ENCODE measurements around the gene BICRAL. TPM values are rescaled to one million over a fixed set of nuclear protein-coding genes. Genes with fewer than 3 reads are reported as not detected.

BICRAL gene
- total and polyA plus RNA-seq, 2 of the 4 experiments (the other 2 are of a cell fraction), result 4.0 to 6.1 TPM

DNA sequence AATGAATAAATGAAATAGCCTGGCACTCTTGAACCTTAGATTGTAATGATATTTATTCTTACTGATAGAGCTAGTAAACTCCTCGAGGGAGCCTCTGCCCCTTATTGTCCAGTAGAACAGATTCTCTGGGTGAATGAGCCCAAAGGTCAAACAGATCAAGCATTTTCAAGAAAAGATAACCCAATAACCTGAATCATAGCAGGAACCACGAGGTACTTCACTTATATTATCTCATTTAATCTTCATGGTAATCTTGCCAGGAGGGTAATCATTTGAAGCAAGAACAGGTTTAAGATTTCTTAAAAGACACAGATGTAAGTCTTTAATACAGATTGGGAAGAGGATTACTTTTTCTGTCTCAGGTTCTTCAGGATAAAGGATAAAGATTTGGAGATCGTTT lies 18.9 kb upstream of the BICRAL start:
- ChIA-PET POLR2A (ENCODE audit: unreplicated experiment) (interaction anchor here (0.6 kb wide), 1 partner anchor 14 kb away, joined by 8 read pairs; no protein-coding TSS in a partner anchor), CTCF (no interaction called here)
- dilution Hi-C loops (cut with HindIII; ENCODE audit: low sequenced_read_pairs, unreplicated experiment), result no loop called here
- Histone ChIP-seq H3K79me1 (ENCODE audit: low read depth in 1 of 2, low read length in 2 of 2) (peaks cover 0 to 5% of the 10 kb centered on the region in 2 experiments; a peak in 1 of 4 replicates), H3K27me3 (ENCODE audit: control insufficient read depth, insufficient read depth, low read length) (no peaks in the 10 kb centered on the region), H3K18ac (ENCODE audit: low read depth, low read length) (no peak overlapping the region), H2BK120ac (ENCODE audit: low read depth, low read length) (no peak overlapping the region), H3K9ac (ENCODE audit: low read depth, low read length) (no peak overlapping the region), H2AK9ac (replicated peaks; ENCODE audit: low read depth, low read length, poor library complexity) (no peak overlapping the region), H2AFZ (replicated peaks; ENCODE audit: low read length, poor library complexity) (no peak overlapping the region), H4K91ac (ENCODE audit: insufficient read depth, low read depth, low read length) (no peak overlapping the region), H3K4me2 (ENCODE audit: low read depth, low read length) (no peak overlapping the region), H3K36me3 (ENCODE audit: control insufficient read depth, insufficient read depth, low read length) (no peaks in the 10 kb centered on the region), H3K56ac (ENCODE audit: extremely low read depth, insufficient read depth, low read length) (no peak overlapping the region), H3K27ac (ENCODE audit: insufficient read depth, low read length) (no peak overlapping the region), H3K9me3 (ENCODE audit: control insufficient read depth, insufficient read depth, low read length) (no peaks in the 10 kb centered on the region), H2BK5ac (ENCODE audit: low read depth, low read length, poor library complexity, severe bottlenecking) (no peak overlapping the region), H2AK5ac (ENCODE audit: low read depth, low read length) (no peak overlapping the region), H3K4me3 (ENCODE audit: insufficient read depth, low read depth, low read length) (no peak overlapping the region), H3K9me1 (ENCODE audit: insufficient read depth, low read length) (peaks cover 8% of the 10 kb centered on the region), H3K4ac (ENCODE audit: low read depth, low read length) (no peak overlapping the region), H4K5ac (ENCODE audit: low read depth, low read length) (no peak overlapping the region), H4K8ac (ENCODE audit: low read depth in 2 of 2, low read length in 2 of 2) (no peak overlapping the region), H2BK15ac (ENCODE audit: low read depth, low read length) (no peak overlapping the region), H4K20me1 (ENCODE audit: insufficient read depth, low read length) (no peaks in the 10 kb centered on the region), H3K23ac (ENCODE audit: low read depth, low read length) (no peak overlapping the region), H2BK20ac (ENCODE audit: low read depth, low read length) (no peak overlapping the region), H3K14ac (replicated peaks; ENCODE audit: low read depth, low read length) (no peak overlapping the region), H3K4me1 (ENCODE audit: control insufficient read depth, insufficient read depth, low read length) (peaks cover 5% of the 10 kb centered on the region; the same call in 1 of the 2 replicates)
- no peak for TF ChIP-seq MXI1 (IDR thresholded peaks at IDR 0.05; ENCODE audit: borderline replicate concordance, low read depth, low read length)
- TF ChIP-seq USF2 (IDR thresholded peaks at IDR 0.05; ENCODE audit: low read depth, low read length), result no peak
- TF ChIP-seq FOS (IDR thresholded peaks at IDR 0.05; ENCODE audit: low read depth, low read length), result no peak
- TF ChIP-seq RCOR1 (IDR thresholded peaks at IDR 0.05; ENCODE audit: insufficient replicate concordance, low read length), result no peak
- TF ChIP-seq MAFK (IDR thresholded peaks at IDR 0.05; ENCODE audit: low read depth, low read length), result no peak
- no peak for TF ChIP-seq RAD21 (IDR thresholded peaks at IDR 0.05; ENCODE audit: low read length)
- no peak for TF ChIP-seq NFE2L2 (IDR thresholded peaks at IDR 0.05; ENCODE audit: low read depth, low read length)
- TF ChIP-seq ELK1 (IDR thresholded peaks at IDR 0.05; ENCODE audit: borderline replicate concordance, low read depth, low read length), result no peak
- TF ChIP-seq, protein P1, sequence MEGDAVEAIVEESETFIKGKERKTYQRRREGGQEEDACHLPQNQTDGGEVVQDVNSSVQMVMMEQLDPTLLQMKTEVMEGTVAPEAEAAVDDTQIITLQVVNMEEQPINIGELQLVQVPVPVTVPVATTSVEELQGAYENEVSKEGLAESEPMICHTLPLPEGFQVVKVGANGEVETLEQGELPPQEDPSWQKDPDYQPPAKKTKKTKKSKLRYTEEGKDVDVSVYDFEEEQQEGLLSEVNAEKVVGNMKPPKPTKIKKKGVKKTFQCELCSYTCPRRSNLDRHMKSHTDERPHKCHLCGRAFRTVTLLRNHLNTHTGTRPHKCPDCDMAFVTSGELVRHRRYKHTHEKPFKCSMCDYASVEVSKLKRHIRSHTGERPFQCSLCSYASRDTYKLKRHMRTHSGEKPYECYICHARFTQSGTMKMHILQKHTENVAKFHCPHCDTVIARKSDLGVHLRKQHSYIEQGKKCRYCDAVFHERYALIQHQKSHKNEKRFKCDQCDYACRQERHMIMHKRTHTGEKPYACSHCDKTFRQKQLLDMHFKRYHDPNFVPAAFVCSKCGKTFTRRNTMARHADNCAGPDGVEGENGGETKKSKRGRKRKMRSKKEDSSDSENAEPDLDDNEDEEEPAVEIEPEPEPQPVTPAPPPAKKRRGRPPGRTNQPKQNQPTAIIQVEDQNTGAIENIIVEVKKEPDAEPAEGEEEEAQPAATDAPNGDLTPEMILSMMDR (conservative IDR thresholded peaks at IDR 0.05; ENCODE audit: low read depth, low read length), result no peak
- no peak for TF ChIP-seq POLR2A (IDR thresholded peaks at IDR 0.05; ENCODE audit: low read depth, low read length)
- TF ChIP-seq MAZ (IDR thresholded peaks at IDR 0.05; ENCODE audit: borderline replicate concordance, low read depth, low read length), result no peak
- TF ChIP-seq SMC3 (IDR thresholded peaks at IDR 0.05; ENCODE audit: low read depth, low read length), result no peak
- TF ChIP-seq RFX5 (IDR thresholded peaks at IDR 0.05; ENCODE audit: low read depth, low read length), result no peak
- TF ChIP-seq CEBPB (IDR thresholded peaks at IDR 0.05; ENCODE audit: low read depth, low read length), result no peak
- in situ Hi-C loops (cut with MboI; ENCODE audit: low sequenced_read_pairs), result no loop called here
- no TSS peak for BruUV-seq (replicated peaks)
- WGBS, 2 experiments (ENCODE audit: extremely low coverage in 2 of 2, insufficient read length in 1 of 2), result no CpG with 5 or more reads among the region's 3 CpGs
- DNase-seq (no peak), ATAC-seq (ENCODE audit: low read depth) (no peak)
- intact Hi-C loops (cut with micrococcal nuclease), result no loop called here
